Measurements from ENCODE around the gene TFB1M. TPM values are rescaled to one million over a fixed set of nuclear protein-coding genes. Genes with fewer than 3 reads are reported as not detected.
A peak's percentile ranks its signal among the peaks of the same experiment; 100 is the strongest.
"Not testable (repeated sequence)": the region's sequence is repeated elsewhere in the genome, so short reads cannot be mapped to it uniquely, and the experiment has no call there.

The TFB1M gene
- 10 to 100 TPM in 3 of 4 donors, 1 to 10 TPM in 1; 9.9 to 22.1 (median 20.2) TPM for polyA plus RNA-seq (ENCODE audit: insufficient read length in 4 of 4)

DNA sequence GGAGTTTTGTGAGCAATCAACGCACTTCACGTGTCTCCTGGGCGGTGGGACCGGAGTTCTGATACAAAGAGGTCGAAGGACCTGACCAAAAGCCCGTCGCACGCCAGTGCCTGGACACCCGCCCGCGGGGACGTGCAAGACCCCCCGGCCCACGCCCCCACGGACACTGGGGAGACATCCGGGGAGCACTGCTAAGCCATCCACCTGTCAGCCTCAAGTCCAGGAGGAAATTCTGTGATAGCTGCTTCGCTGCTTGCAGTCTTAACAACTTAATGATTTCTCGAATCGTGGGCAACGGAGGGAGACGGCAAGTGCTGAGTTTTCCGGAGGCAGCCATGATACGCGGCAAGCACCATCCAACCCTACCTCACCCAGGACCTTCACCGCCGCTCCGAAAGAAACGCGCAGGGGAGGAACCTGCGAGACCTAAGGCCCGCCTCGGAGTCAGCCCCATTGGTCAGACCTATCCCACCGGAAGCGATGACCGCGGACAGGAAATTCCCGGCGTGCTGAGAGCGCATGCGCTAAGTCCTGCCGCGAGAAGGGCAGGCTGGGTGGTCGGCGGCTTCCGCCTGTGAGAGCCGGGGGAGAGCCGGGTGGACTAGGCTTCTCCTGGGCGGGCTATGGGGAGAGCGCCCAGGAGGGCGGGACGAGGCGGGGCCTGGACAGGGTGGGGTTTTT, at the start of gene TFB1M:
Gene TFB1M, minus strand, starts transcription at position 393 of the 681 bp plus-strand sequence. Its CDS starts 56 bp downstream, at position 337.
- DNase-seq (ENCODE audit: low read depth in 4 of 4, low spot score in 3 of 4) = peak; percentile 96 to 97 (median 96)

DNA sequence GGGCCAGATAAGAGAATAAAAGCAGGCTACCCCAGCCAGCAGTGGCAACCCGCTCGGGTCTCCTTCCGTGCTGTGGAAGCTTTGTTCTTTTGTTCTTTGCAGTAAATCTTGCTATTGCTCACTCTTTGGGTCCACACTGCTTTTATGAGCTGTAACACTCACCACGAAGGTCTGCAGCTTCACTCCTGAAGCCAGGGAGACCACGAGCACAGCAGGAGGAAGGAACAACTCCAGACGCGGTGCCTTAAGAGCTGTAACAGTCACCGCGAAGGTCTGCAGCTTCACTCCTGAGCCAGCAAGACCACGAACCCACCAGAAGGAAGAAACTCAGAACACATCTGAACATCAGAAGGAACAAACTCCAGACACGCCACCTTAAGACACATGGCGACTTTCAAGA, 49.7 kb upstream of the TFB1M start:
- DNase-seq (ENCODE audit: low read depth in 4 of 4, low spot score in 3 of 4) = not testable (repeated sequence)

DNA sequence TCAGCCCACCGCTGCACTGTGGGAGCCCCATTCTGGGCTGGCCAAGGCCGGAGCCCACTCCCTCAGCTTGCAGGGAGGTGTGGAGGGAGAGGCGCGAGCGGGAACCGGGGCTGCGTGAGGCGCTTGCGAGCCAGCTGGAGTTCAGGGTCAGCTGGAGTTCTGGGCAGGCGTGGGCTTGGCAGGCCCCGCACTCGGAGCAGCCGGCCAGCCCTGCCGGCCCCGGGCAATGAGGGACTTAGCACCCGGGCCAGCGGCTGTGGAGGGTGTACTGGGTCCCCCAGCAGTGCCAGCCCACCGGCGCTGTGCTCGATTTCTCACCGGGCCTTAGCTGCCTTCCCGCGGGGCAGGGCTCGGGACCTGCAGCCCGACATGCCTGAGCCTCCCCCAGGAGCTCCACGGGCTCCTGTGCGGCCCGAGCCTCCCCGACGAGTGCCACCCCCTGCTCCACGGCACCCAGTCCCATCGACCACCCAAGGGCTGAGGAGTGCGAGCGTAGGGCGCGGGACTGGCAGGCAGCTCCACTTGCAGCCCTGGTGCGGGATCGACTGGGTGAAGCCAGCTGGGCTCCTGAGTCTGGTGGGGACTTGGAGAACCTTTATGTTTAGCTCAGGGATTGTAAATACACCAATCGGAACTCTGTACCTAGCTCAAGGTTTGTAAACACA, 48.8 kb upstream of the TFB1M start:
- not testable (repeated sequence) for DNase-seq (ENCODE audit: low read depth in 4 of 4, low spot score in 3 of 4)

DNA sequence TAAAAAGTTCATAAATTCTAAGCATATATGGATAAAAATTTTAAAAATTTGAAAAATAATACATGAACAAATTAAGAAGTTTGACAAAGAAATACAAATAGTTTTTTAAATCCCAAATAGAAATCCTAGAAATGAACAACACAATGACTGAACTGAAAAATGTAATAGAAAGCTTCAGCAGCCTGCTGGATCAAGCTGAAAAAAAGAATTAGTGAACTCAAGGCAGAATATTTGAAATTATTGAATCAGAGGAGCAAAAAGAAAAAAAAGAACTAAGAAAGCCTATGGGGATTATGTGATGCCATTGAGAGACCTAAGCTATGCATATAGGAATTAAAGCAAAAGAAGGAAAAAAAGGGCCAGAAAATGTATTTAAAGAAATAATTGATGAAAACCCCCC, 39.9 kb upstream of the TFB1M start:
- DNase-seq (ENCODE audit: low read depth in 4 of 4, low spot score in 3 of 4) = no peak

DNA sequence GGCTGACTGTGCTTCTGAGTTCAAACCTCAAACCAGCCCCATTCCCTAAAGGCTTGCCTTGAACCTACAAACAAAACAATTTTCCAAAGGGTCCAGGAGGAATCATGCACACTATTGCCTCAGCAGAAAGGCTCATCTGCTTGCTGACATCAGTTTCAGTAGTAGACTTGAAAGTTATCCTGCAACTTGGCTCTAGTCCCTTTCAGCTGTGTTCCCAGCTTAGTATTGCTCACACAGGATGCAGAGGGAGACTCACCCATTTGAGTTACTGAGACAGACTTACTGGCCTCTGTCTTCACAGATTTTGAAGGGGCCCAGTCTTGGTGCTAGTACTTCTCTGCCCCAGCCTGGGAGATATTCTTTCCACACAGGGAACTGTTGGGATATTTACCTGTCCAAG, 38.5 kb upstream of the TFB1M start:
- DNase-seq (ENCODE audit: low read depth in 4 of 4, low spot score in 3 of 4) = no peak

DNA sequence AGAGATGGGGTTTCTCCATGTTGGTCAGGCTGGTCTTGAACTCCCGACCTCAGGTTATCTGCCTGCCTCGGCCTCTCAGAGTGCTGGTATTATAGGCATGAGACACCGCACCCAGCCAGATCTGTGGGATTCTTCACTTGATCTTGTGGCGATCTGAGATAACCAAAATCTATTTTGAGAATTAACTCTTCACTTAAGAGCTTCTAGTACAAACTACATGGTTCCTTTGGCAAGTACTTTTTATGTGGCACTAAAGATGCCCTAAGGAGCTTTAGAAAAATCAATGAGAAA, 37.8 kb upstream of the TFB1M start:
- no peak for DNase-seq (ENCODE audit: low read depth in 4 of 4, low spot score in 3 of 4)

DNA sequence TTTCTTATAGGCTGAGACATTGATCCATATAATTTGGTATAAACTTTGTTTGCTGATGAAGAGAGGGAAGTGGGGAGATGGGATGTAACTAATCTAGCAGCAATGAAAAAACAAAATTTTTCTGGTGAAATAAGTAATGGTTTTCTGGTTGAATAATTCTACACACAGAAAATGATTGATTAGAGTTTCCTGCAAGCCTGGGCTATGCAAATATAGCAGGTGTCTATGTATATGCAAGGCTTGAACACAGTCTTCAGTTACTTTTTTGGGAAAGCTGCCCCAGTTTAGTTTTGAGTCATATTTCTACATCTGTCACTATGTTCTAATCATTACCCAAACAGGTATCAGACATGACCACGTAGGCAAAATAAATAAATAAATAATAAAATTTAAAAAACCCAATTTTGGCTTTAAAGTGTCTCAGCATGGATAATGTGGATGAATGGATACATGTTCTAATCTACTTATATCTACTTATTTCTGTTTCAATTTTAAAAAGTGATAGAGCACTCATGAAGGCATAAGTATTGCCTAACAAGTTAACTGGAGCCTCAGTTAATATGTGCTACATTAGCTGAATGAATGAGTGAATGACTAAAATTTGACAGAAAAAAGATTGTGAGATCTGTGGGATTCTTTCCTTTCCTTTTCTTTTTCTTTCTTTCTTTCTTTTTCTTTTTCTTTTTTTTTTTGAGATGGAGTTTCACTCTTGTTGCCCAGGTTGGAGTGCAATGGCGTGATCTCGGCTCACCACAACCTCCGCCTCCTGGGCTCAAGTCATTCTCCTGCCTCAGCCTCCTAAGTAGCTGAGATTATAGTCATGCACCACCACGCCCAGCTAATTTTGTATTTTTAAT, 37.2 kb upstream of the TFB1M start:
- no peak for DNase-seq (ENCODE audit: low read depth in 4 of 4, low spot score in 3 of 4)

DNA sequence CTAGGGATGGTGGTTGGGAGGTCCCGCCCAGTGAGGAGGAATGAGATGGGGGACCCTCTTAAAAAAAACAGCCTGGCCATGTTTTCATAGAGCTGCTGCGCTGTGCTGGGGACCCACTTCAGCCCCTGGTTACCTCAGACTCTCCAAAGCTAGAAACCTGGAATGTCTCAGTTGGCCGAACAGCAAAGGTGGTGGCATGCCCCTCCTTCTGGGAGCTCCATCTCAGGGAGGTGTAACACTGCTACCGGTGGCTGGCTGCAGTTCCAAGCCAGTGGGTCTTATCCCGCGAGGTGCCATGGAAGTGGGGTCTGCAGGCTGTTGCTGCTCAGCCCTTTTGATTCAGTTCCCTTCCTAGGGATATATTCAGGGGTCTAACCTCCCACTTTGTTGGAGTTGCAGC, 35.7 kb upstream of the TFB1M start:
- no peak for DNase-seq (ENCODE audit: low read depth in 4 of 4, low spot score in 3 of 4)

DNA sequence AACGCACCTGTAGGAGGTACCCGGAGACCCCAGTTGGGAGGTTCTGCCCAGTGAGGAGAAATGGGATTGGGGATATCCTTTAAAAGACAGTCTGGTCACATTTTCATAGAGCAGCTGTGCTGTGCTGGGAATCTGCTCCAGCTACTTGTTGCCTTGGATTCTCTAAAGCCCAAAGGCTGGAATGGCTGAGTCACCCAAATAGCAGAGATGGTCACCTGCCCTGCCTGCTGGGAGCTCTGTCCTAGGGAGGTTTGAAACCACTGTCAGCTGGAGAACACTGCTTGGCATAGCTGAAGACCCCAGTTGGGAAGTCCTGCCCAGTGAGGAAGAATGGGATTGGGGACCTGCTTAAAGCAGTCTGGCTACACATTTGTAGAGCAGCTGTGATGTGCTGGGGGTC, 34.8 kb upstream of the TFB1M start:
- DNase-seq (ENCODE audit: low read depth in 4 of 4, low spot score in 3 of 4) = no peak

DNA sequence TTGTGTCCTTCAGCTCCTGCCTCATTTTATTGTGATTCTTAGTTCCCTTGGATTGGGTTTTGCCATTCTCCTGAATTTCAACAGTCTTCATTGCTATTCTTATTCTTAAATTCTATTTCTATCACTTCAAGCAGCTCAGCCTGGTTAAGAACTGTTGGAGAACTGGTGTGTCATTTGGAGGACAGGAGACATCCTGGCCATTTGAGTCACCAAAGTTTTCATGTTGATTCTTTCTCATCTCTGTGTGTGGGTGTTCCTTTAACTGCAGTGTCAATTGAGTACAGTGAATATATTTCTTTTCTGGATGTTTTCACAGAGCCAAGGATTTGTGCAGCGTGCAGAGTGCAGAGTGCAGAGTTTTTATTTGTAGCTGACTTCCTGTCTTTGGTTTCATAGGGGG, 33.5 kb upstream of the TFB1M start:
- DNase-seq (ENCODE audit: low read depth in 4 of 4, low spot score in 3 of 4) = no peak

DNA sequence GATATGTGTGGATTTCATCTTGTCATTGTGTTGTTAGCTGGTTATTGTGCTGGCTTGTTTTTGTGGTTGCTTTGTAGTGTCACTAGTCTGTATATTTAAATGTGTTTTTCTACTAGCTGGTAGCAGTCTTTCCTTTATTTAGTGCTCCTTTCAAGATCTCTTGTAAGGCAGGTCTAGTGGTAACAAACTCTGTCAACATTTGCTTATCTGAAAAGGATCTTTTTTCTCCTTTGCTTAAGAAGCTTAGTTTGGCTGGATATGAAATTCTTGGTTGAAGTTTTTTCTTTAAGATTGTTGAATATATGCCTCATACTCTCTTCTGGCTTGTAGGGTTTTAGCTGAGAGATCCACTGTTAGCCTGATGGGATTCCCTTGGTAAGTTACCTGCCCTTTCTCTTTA, 32.7 kb upstream of the TFB1M start:
- DNase-seq (ENCODE audit: low read depth in 4 of 4, low spot score in 3 of 4) = no peak

DNA sequence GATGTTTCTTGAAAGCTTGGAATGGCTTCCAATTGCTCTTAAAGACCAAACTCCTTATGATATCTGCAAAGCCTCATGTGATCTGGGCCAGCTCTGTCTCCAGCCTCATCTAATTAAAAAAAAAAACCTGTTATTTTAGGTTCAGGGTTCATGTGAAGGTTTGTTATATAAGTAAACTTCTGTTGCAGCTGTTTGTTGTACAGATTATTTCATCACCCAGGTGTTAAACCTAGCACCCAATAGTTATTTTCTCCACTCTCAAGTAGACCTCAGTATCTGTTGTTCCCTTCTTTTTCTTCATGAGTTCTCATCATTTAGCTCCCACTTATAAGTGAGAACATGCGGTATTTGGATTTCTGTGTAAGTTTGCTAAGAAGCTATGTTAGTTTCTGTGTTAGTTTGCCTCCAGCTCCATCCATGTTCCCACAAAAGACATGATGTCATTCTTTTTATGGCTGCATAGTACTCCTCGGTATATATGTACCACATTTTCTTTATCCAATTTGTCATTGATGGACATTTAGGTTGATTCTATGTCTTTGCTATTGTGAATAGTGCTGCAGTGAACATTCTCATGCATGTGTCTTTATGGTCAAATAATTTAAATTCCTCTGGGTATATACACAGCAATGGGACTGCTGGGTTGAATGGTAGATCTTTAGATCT, 30.2 kb upstream of the TFB1M start:
- no peak for DNase-seq (ENCODE audit: low read depth in 4 of 4, low spot score in 3 of 4)

DNA sequence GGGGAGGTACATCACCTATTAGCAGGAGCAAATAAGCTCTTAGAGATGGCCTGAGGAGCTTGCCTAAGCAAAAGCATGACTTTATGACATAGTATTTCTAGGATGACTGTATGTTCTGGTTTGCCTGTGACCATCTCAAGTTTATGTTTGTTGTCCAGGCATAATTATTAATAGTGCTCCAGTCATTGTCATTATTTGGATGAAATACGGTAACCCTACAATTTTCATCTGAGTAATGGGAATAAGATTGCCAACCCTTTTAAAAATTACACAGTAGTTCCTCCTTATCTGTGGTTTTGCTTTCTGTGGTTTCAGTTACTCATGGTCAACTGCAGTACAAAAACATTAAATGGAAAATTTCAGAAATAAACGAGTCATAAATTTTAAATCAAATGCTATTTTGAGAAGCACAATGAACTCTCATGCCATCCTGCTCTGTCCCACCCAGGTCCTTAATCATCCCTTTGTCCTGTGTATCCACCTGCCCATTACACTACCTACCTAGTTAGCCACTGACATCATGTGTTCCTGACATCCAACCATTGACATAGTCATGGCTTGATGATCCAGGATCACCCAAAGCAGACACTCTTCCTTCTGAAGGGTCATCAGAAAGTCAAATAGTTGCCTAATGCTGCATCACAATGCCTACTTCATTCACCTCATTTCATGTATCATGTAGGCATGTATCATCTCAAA, 27.0 kb upstream of the TFB1M start:
- no peak for DNase-seq (ENCODE audit: low read depth in 4 of 4, low spot score in 3 of 4)

DNA sequence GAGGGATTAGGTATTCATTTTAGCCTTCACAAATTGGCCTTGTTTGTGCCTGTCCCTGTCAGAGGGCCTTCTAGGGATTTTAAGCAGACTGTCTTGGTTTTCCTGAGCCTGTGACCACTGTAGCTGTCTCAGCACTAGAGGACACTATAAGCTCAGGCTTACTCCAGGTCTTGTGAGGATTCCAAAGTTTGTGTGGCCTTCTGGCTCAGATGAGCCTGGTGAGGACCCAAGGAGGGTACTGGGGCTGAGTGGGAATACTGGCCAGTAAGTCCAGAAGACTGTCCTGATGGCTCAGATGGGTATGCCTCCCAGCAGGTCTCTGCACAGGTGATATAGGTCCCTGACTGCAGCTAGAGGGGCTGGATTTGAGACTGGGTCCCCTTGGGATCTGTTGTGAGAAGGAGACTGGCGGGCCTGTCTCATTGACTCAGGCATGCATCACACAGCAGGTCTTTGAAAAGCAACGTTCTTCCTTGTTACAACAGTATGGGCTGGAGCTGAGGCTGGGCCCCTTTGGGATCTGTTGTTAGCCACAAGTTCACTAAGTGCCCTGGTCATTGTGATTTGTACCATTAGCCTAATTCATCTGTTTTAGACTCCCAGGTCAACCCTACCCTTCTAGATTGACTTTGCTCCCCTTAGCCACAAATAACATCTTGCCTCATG, 26.3 kb upstream of the TFB1M start:
- DNase-seq (ENCODE audit: low read depth in 4 of 4, low spot score in 3 of 4) = no peak

DNA sequence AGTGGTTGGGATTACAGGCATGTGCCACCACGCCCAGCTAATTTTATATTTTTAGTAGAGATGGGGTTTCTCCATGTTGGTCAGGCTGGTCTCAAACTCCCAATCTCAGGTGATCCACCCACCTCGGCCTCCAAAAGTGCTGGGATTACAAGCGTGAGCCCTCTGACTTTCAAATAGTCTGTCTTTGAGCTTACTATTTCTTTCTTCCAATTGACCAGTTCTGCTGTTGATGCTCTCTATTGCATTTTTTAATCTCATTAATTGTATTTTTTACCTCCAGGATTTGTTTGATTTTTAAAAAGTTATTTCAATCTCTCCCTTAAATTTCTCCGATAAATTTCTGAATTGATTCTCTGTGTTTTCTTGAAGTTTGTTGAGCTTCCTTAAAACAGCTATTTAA, 25.6 kb upstream of the TFB1M start:
- not testable (repeated sequence) for DNase-seq (ENCODE audit: low read depth in 4 of 4, low spot score in 3 of 4)

DNA sequence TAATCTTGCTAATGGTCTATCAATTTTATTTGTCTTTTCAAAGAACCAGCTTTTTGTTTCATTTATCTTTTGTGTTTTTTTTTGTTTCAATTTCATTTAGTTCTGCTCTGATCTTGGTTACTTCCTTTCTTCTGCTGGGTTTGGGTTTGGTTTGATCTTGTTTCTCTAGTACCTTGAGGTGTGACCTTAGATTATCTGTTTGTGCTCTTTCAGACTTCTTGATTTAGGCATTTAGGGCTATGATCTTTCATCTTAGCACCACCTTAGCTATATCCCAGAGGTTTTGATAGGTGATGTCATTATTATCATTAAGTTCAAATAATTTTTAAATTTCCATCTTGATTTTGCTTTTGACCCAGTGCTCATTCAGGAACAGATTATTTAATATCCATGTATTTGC, 24.0 kb upstream of the TFB1M start:
- not testable (repeated sequence) for DNase-seq (ENCODE audit: low read depth in 4 of 4, low spot score in 3 of 4)

DNA sequence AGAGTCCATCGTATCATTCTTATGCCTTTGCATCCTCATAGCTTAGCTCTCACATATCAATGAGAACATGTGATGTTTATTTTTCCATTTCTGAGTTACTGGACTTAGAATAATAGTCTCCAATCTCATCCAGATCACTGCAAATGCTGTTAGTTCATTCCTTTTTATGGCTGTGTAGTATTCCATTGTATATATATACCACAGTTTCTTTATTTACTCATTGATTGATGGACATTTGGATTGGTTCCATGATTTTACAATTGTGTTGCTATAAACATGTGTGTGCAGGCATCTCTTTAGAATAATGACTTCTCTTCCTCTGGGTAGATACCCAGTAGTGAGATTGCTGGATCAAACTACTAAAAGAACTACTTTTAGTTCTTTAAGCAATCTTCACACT, 21.0 kb upstream of the TFB1M start:
- no peak for DNase-seq (ENCODE audit: low read depth in 4 of 4, low spot score in 3 of 4)

DNA sequence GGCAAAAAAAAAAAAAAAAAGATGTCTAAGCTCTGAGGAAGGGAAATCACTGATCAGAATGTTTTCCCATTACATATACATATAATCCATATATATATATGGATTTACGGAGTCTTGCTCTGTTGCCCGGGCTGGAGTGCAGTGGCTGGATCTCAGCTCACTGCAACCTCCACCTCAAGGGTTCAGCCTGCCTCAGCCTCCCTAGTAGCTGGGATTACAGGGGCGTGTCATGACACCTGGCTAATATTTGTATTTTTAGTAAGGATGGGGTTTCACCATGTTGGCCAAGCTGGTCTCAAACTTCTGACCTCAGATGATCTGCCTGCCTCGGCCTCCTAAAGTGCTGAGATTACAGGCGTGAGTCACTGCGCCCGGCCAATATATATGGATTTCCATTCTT, 19.8 kb upstream of the TFB1M start:
- DNase-seq (ENCODE audit: low read depth in 4 of 4, low spot score in 3 of 4) = not testable (repeated sequence)

DNA sequence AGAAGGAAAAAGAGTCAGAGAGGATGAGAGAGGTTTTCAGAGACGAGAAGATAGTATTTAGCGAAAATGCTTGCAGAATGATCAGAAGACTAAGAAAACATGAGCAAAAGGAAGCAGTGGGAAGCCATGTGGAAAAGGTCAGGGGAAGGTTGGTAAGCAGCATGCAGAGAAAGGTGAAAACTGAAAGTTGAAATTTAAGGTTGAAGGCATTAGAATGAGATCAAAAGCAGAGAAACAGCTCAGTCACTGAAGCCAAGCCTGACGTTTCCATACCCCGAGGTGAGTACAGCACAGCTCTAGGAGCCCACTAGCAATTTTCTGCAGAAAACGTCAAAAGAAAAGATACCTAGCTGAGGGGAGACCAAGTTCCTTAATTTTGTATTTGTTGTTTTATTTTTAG, 19.1 kb upstream of the TFB1M start:
- DNase-seq (ENCODE audit: low read depth in 4 of 4, low spot score in 3 of 4) = no peak

DNA sequence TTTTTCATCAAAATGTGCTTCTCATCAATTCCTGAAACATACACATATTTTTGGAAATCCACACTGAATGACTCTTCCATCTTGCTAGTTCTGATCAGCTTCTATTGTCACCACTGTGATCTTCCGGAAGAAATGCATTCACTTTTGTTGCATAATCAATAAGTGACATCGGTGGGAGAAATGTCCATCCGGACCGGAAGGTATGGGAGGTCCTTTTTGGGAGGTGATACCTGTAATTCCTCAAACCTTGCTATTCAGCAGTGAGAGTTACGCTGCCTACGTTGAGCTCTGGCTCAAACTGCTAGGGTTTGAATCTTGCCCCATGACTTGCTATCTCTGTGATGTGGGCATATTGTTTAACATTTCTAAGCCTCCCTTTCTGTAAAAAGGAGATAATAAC, 16.6 kb upstream of the TFB1M start:
- DNase-seq (ENCODE audit: low read depth in 4 of 4, low spot score in 3 of 4) = no peak

All from left renal pelvis (tissue), 4 donors.